ENCODE measurements around the gene HDDC2.

The HDDC2 gene, protein sequence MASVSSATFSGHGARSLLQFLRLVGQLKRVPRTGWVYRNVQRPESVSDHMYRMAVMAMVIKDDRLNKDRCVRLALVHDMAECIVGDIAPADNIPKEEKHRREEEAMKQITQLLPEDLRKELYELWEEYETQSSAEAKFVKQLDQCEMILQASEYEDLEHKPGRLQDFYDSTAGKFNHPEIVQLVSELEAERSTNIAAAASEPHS
- 9.7 to 20.3 reads per million in 2 donors for total RNA-seq

DNA sequence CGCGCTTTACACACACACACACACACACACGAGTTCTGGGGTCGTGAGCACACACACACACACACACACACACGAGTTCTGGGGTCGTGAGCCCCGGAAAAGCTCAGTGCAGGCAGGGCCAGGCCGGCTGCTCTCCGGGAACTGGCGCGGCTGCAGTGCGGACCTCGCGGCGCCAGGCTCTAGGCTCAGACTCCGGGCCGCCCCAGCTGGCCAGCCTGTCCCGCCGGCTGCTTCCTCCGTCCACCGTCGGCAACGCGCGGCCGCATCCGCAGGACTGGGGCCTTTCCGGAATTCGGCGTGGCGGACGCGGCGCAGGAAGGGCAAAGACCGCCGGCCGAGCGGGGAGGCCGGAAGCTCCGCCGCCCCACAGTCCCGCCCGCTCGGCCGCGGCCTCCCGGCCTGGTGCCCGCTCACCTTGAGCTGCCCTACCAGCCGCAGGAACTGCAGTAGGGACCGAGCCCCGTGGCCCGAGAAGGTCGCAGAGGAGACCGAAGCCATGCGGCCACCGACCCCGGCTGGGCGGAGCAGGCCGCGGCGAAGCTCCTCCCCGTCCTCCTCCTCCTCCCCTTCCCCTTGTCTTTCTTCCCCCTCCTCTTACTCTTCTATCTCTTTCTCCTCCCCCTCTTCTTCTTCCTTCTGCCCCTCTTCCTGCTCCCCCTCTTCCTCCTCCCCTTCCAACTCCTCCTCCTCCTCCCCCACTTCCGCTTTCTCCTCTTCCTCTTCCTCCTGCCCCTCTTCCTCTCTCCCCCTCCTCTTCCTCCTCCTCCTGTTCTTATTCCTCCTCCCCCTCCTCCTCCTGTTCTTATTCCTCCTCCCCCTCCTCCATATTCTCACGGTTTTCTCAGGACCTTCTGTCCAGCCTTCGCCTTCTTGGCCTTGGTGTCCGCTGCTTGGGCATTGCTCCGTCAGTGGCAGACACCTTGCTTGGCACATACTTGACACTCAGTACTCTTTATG is at the start of gene HDDC2:
Gene HDDC2, minus strand, starts transcription at position 533 of the 957 bp plus-strand sequence. Its CDS starts 35 bp downstream, at position 498.
- peak; percentile 19 for DNase-seq

GRCh38 chr6:125346926-125347563 is 45.3 kb upstream of the HDDC2 start:
- no peak for DNase-seq

- DNase-seq: no peak
Observed at GRCh38 chr6:125346201-125346925, 44.6 kb upstream of the HDDC2 start.

- DNase-seq: no peak
Observed at GRCh38 chr6:125341460-125341859, 39.7 kb upstream of the HDDC2 start.

GRCh38 chr6:125340991-125341390 is 39.2 kb upstream of the HDDC2 start:
- DNase-seq: no peak

GRCh38 chr6:125340175-125340835 is 38.5 kb upstream of the HDDC2 start:
- DNase-seq: no peak

DNA sequence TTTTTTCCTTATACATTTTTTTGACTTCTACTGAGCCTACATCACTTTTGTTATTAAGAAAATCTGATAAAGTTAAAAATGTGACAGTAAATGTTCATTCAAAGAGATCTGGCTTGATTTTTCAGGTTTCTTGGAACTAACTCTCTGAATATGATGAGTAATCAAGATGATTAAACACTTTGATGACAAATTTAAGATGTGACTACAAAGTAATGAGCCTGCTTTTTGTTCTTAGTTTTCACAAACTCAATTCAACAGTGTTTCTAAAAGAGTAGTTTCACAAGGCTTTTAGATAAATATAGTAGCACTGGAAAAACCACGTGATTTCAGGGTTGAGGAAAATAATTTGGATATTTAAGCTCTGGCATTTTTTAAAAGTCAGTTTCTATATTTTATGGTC is 37.9 kb upstream of the HDDC2 start:
- no peak for DNase-seq

- no peak for DNase-seq
Observed at GRCh38 chr6:125338381-125338780, 36.6 kb upstream of the HDDC2 start.

GRCh38 chr6:125337706-125338105 is 35.9 kb upstream of the HDDC2 start:
- no peak for DNase-seq

- no peak for DNase-seq
Observed at GRCh38 chr6:125332664-125333063, 30.9 kb upstream of the HDDC2 start.

- DNase-seq: no peak
Observed at GRCh38 chr6:125325586-125325985, 23.8 kb upstream of the HDDC2 start.

GRCh38 chr6:125323376-125323775 is 21.6 kb upstream of the HDDC2 start:
- no peak for DNase-seq

- DNase-seq: no peak
Observed at GRCh38 chr6:125316621-125317020, 14.9 kb upstream of the HDDC2 start.

GRCh38 chr6:125315548-125315947 is 13.8 kb upstream of the HDDC2 start:
- DNase-seq: no peak

- peak; percentile 10 for DNase-seq
Observed at GRCh38 chr6:125314009-125314581, 12.3 kb upstream of the HDDC2 start.

DNA sequence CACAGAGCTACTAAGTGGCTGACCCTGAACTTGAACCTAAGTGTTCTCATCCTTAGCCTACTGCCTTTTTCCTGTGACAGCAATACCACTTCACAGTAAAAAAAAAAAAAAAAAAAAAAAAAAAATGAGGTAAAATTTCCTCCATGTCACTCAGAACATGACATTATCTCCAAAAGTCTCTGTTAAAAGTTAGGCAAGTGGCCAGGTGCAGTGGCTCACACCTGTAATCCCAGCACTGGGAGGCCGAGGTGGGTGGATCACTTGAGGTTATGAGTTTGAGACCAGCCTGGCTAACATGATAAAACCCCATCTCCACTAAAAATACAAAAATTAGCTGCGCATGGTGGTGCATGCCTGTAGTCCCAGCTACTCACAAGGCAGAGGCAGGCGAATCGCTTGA is 11.2 kb upstream of the HDDC2 start:
- no peak for DNase-seq

DNA sequence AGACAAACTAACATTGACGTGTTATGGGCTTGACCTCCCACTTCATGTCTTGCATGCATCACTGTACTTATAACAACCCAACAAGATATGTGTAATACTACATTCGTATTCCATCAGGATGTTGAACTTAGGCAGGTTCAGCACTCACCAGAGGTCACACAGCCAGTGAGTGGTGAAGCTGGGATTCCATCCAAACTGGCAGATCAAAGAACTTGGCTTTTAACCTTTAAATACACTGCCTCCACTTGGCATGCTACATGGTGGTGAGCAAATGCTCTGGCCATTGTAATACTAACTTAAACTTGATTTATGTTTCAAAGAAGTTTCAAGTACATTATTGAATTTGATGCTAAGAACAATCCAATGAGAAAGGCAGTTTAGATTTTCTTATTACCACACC is 10.7 kb upstream of the HDDC2 start:
- DNase-seq: no peak

DNA sequence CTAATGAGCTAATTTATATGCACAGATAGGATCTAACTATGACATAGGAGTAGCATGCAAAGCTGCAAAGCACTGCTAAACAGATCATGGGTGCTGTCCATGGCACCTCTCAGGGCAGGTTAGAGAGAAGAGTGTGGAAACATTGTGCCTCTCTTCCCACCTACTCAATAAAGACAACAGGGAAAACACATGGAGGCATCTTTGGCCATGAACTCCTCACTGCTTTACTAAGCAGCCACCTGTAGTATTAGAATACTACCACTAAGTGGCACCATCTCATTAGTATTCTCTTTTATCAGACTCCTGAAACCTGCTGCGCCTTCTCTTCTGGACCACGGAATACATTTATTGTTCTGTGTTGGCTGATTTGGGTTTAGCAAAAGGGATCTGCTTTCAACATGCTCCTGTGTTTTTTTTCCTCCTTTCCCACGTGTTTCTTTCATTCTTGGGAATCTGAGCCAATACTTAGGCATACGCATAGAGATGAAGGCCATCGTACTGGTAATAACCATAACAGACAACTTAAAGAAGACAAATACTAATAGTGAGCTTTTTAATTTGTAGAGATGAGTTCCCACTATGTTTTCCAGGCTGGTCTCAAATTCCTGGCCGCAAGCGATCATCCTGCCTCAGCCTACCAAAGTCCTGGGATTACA is 9.4 kb upstream of the HDDC2 start:
- no peak for DNase-seq

DNA sequence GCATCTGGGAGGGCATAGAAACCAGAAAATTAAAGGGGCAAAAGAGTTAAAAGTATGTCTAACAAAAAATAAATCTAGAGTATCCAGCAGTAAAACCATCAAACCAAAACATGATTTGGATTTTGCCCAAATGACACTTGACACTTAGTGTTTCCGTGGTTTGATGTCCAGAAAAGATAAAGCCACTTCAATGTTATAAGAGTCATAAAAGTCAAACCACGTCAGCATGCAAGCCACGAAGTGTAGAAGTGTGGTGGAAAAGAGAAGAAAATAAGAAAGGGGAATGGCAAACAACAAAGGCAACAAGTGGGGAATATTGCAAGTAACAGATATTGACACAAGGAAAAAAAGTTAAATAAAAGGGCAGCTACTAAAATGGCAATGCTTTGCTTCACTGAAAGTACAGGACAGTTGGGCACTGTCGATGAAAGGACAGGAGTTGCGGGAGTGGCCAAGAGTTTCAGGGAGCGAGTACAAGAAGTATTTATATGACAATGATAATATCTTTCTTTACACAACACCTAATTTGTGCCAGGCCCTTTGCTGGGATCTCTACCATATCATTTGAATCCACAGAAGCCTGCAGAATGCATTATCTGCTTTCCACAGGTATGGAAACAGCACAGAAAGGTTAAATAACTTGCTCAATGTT is 6.3 kb upstream of the HDDC2 start:
- DNase-seq: no peak

- no peak for DNase-seq
Observed at GRCh38 chr6:125307150-125307838, 5.5 kb upstream of the HDDC2 start.

Data from T-helper 9 cell (primary cell).